AG04450 (cell line): ENCODE measurements around the gene CRHR2. TPM values are rescaled to one million over a fixed set of nuclear protein-coding genes. Genes with fewer than 3 reads are reported as not detected.

Source experiments
- CTCF ChIA-PET: fragments of 300-600, 350-600 bp; formaldehyde crosslinking; extraction: SDS; loops from one replicate; lab custom pipeline; 2022; ENCODE audit warnings: antibody characterized with exemption, inconsistent platforms; lab: Charles Lee
- POLR2A ChIA-PET: fragments of 350-600 bp; formaldehyde crosslinking; extraction: SDS; loops from one replicate; lab custom pipeline; 2021; ENCODE audit warnings: antibody characterized with exemption, inconsistent platforms; lab: Yijun Ruan, JAX
- DNase-seq: peaks from one replicate; pipeline ENCODE4 v3.0.0-alpha.2; 2011; ENCODE audit warnings: low read depth, low spot score
- H3K27ac ChIP-seq: one replicate; pipeline ENCODE4 v1.5.1; 2012; ENCODE audit warnings: low read depth, low read length, control low read depth
- H3K27me3 ChIP-seq: one replicate; pipeline ENCODE4 v1.6.0; 2012; ENCODE audit warnings: low read length; ENCODE audit not compliant: control insufficient read depth, insufficient read depth
- H3K4me3 ChIP-seq: 2 replicates; pipeline ENCODE4 v1.5.1; 2011; ENCODE audit warnings: mild to moderate bottlenecking, low read depth, low read length, control low read depth
- H3K9me3 ChIP-seq: 2 replicates; pipeline ENCODE4 v1.5.1; 2012; ENCODE audit warnings: low read length; ENCODE audit not compliant: control insufficient read depth, insufficient read depth
- CTCF ChIP-seq: IDR thresholded peaks from 2 replicates; pipeline ENCODE4 v1.5.1; 2011; ENCODE audit warnings: low read depth, low read length, control low read depth, inconsistent platforms
- polyA plus RNA-seq: library from polyadenylated mRNA; depleted of rRNA; stranded (reverse); fragments of >200 nt; gene quantifications from 2 replicates; pipeline ENCODE4 v1.2.3, GENCODE V29; 2011

Gene CRHR2
- polyA plus RNA-seq, 1 experiment: not detected

DNA sequence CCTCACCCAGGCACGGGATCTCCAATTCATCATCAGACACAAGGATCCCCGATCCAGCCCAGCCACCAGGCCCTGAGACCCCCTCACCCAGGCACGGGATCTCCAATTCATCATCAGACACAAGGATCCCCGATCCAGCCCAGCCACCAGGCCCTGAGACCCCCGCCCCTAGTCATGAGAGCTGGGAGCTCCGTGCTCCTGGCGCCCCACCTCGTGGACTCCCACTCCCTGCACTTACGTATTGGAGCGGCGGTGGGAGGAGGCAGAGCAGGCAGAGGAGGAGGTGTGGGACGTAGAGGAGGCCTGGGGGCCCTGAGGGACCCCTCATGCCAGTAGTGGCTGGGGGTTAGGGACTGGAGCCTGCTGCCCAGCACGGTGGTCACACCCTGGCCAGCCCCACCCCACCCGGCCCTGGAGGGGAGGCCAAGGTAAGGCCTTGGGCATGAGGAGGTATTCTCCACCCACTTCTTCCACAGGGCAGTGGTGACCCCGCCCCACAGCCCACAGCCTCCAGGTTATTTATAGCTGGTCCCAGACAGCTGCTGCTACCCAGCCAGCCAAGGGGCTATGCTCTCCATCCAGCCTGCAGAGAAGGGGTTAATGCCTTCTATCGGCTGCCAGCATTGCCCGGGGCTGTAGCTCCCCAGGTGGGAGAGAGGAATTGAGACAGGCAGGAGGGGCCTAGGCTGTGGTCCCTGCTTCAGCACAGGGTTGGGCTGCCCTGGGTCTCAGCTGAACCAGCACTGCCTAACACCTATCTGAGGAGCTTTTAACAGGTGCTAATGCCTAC lies 17.6 kb upstream of the CRHR2 start:
- Histone ChIP-seq H3K4me3 (no peak overlapping the region), H3K9me3 (no peaks in the 10 kb centered on the region), H3K27me3 (peaks cover 13% of the 10 kb centered on the region), H3K27ac (no peak overlapping the region)
- no peak for TF ChIP-seq CTCF
- ChIA-PET CTCF (no interaction called here), POLR2A (interaction anchor here (0.7 kb wide), 1 partner anchor 81 kb away, joined by 3 read pairs; no protein-coding TSS in a partner anchor)
- no peak for DNase-seq

DNA sequence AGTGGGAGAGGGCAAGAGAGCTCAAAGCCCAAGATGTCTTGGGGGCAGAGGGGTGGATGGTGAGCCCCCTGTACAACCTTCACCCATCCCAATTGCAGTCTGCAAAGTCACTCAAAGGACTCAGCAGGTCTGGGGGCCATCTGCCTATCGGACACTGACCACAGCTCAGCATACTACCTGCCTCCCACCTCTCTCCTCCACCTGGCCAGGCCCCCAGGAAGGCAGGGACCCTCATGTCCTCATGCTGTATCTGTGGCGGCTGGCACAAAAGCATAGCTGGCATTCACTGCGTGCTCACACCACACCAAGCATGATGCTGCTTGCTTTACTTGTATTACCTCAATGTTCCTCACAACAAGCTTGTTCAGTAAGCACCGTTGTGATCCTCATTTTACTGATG lies 16.2 kb upstream of the CRHR2 start:
- TF ChIP-seq CTCF: no peak
- peaks cover 13% of the 10 kb centered on the region for H3K27me3 ChIP-seq
- no peak overlapping the region for H3K4me3 ChIP-seq
- no peak overlapping the region for H3K27ac ChIP-seq
- POLR2A ChIA-PET: no interaction called here
- DNase-seq: no peak
- no peaks in the 10 kb centered on the region for H3K9me3 ChIP-seq
- CTCF ChIA-PET: no interaction called here

GRCh38 chr7:30697719-30698460 lies 15.6 kb upstream of the CRHR2 start:
- ChIA-PET POLR2A (no interaction called here), CTCF (no interaction called here)
- H3K9me3 ChIP-seq: no peaks in the 10 kb centered on the region
- no peak overlapping the region for H3K27ac ChIP-seq
- TF ChIP-seq CTCF: no peak
- no peak overlapping the region for H3K4me3 ChIP-seq
- peaks cover 14% of the 10 kb centered on the region for H3K27me3 ChIP-seq
- no peak for DNase-seq

DNA sequence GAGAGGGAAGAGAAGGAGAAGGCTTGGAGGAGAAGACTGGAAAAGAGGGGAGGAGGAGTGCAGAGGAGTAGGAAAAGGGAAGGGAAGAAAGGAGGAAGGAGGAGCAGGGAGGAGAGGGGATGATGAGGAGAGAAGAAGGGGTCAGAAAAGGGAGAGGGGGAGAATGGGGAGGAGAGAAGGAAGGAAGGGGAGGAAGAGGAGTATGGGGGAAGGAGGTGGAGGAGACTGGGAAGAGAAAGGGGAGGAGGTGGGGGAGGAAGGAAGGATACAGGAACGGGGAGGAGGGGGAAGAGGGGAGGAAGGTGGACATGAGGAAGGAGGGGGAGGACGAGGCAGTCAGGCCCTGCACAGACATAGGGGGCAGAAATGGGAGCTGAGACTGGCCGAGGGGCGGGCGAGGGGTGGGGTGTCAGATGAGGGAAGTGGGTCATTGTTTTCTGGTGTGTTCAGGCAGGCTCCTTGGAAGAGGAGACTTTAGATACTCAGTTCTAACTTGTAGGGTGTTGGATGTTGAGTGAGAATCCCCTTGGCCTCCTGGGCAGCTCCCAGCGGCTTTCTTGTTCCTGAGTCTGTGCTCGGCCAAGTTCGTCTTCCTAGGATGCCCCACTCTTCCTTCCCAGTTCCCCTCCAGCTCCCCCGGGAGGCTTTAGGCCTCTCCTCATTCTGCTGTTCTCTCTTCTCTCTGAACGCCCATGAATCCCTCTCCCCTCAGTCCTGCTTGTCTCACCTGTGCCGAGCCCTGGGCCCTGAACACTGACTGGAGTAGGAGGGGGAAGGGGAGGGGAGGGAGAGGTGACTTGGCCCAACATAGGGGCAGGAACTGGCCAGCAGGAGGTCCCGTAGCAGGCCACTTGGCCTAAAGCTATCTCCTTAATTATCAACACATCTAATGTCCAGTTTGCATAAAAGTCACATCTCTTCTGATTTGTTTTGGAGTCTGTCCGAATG lies 12.8 kb upstream of the CRHR2 start:
- no peaks in the 10 kb centered on the region for H3K9me3 ChIP-seq
- H3K27me3 ChIP-seq: peaks cover 18% of the 10 kb centered on the region
- no peak overlapping the region for H3K27ac ChIP-seq
- H3K4me3 ChIP-seq: no peak overlapping the region
- CTCF ChIA-PET: no interaction called here
- POLR2A ChIA-PET: no interaction called here
- DNase-seq: no peak
- no peak for TF ChIP-seq CTCF
